Activated naive CD8-positive, alpha-beta T cell treated with anti-CD3 and anti-CD28 coated beads, Interleukin-2, amount 50 U/mL, for 24 hours (primary cell): ENCODE data around the gene WASF2.
A peak's percentile ranks its signal among the peaks of the same experiment; 100 is the strongest.

ENCODE experiments used
- ATAC-seq: fragments of 150-1000 bp; cut with Tn5 transposase; one replicate; pipeline ENCODE4 v1.10.0; 2021
- DNase-seq: peaks from one replicate; pipeline ENCODE4 v3.0.0; 2021
- H3K27ac Mint-ChIP-seq: one replicate; pipeline ENCODE4 v1.8.0; 2021; ENCODE audit warnings: mild to moderate bottlenecking, mixed read lengths
- H3K27me3 Mint-ChIP-seq: one replicate; pipeline ENCODE4 v1.8.0; 2021; ENCODE audit warnings: mixed read lengths
- H3K36me3 Mint-ChIP-seq: one replicate; pipeline ENCODE4 v1.8.0; 2021; ENCODE audit warnings: low read depth, mixed read lengths
- H3K4me1 Mint-ChIP-seq: one replicate; pipeline ENCODE4 v1.8.0; 2021; ENCODE audit warnings: mixed read lengths
- H3K4me3 Mint-ChIP-seq: one replicate; pipeline ENCODE4 v1.8.0; 2021; ENCODE audit warnings: mild to moderate bottlenecking, moderate library complexity, mixed read lengths
- H3K9me3 Mint-ChIP-seq: one replicate; pipeline ENCODE4 v1.8.0; 2021; ENCODE audit warnings: mixed read lengths

Gene WASF2

GRCh38 chr1:27372022-27372807 lies 117.8 kb downstream of the WASF2 start:
- Mint-ChIP-seq H3K9me3 (no peaks in the 10 kb centered on the region), H3K4me3 (no peak overlapping the region), H3K4me1 (peaks cover 11% of the 10 kb centered on the region), H3K36me3 (no peaks in the 10 kb centered on the region), H3K27ac (no peak overlapping the region), H3K27me3 (no peaks in the 10 kb centered on the region)
- DNase-seq (no peak), ATAC-seq (no peak)

DNA sequence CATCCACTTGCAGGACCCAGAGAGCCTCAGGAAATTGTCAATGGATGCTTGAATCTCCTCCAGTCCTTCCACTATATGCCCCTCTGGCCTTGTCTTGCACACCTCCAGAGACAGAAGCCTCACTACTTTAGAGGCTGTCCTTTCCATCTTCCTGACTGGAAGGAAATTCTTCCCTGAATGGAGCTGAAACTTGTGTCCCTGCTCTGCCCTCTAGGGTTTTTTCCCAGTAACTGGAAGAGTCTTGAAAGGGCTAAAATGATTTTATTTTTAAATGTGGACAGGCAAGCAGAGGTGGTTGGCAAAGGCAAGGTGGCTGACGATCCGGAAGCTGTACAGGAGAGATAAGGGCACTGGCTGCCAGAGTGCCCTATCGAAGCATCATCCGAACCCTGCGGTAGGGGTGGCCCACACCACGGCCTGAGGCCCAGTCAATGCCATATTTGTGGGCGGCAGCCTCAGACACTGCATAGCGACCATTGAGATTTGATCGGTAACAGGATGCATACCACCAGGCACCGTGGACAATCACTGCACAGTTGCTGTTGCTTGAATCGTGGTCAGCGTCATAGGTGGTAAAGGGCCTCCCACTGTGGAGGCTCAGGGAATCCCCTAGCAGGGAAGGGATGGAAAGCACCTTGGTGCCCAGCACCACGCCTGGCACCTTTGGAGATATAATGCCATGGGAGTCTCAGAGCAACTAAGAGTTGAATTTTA lies 120.9 kb downstream of the WASF2 start:
- H3K27ac Mint-ChIP-seq = no peak overlapping the region
- no peaks in the 10 kb centered on the region for H3K36me3 Mint-ChIP-seq
- H3K27me3 Mint-ChIP-seq = no peaks in the 10 kb centered on the region
- DNase-seq (no peak), ATAC-seq (no peak)
- H3K4me3 Mint-ChIP-seq = no peak overlapping the region
- no peaks in the 10 kb centered on the region for H3K9me3 Mint-ChIP-seq
- H3K4me1 Mint-ChIP-seq = peaks cover 31% of the 10 kb centered on the region

GRCh38 chr1:27367160-27367650 lies 122.8 kb downstream of the WASF2 start:
- no peak for ATAC-seq
- Mint-ChIP-seq H3K4me1 (peaks cover 31% of the 10 kb centered on the region), H3K27ac (no peak overlapping the region), H3K4me3 (peak overlapping the region; percentile 54), H3K9me3 (no peaks in the 10 kb centered on the region), H3K27me3 (no peaks in the 10 kb centered on the region), H3K36me3 (no peaks in the 10 kb centered on the region)
- DNase-seq = no peak

DNA sequence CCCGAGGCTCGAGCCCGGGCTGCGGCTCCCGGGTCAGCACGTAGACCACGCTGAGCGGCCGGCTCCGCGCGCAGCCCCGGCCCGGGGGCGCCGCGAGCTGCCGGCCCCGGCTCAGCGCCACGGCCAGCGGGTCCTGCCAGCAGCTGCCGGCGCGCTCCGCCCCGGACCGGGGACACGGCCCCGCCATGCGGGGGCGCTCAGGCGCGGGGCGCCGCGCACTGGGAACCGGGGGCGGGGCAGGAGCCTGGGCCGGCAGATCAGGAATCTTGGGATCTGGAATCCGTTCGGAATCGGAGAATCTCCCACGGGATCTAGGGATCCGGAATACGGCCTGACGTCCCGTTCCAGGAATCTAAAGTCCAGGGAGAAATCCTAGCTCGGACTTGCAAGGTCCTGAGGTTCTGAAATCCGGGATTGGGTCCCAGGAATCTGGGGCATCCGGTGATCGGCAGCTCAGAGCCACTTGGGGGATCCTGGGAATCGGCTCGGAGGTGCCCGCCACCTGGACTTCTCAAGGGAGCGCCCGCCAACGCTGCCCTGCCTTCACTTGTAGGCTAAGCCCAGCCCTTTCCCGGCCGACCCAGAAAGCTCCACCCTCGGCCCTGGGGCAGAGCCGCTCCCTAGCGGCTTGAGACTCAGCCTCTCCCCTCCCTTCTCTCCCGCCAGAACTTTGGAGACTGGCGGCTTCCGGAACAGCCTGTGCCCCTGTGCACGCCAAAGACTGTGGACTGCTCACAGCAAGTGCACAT lies 123.4 kb downstream of the WASF2 start, which contains the start of gene MAP3K6:
Gene MAP3K6, minus strand, starts transcription at position 551 of the 749 bp plus-strand sequence. Its CDS starts 364 bp downstream, at position 187.
- H3K4me1 Mint-ChIP-seq = peaks cover 29% of the 10 kb centered on the region
- H3K27me3 Mint-ChIP-seq = no peaks in the 10 kb centered on the region
- H3K36me3 Mint-ChIP-seq = no peaks in the 10 kb centered on the region
- H3K9me3 Mint-ChIP-seq = no peaks in the 10 kb centered on the region
- peak within 1 kb of the TSS; percentile 81 for H3K4me3 Mint-ChIP-seq
- DNase-seq = peak; percentile 52
- peak; percentile 27 for ATAC-seq
- H3K27ac Mint-ChIP-seq = peak within 1 kb of the TSS; percentile 55

GRCh38 chr1:27366113-27366410 lies 123.9 kb downstream of the WASF2 start:
- Mint-ChIP-seq H3K4me1 (peaks cover 29% of the 10 kb centered on the region), H3K27me3 (no peaks in the 10 kb centered on the region), H3K9me3 (no peaks in the 10 kb centered on the region), H3K36me3 (no peaks in the 10 kb centered on the region), H3K27ac (peak overlapping the region; percentile 55), H3K4me3 (peak overlapping the region; percentile 81)
- DNase-seq (peak; percentile 86), ATAC-seq (peak; percentile 74)

GRCh38 chr1:27365372-27366112 lies 124.4 kb downstream of the WASF2 start:
- Mint-ChIP-seq H3K27ac (peak overlapping the region; percentile 55), H3K36me3 (no peaks in the 10 kb centered on the region), H3K9me3 (no peaks in the 10 kb centered on the region), H3K4me1 (peaks cover 29% of the 10 kb centered on the region), H3K27me3 (no peaks in the 10 kb centered on the region), H3K4me3 (peak overlapping the region; percentile 81)
- peak; percentile 58 for ATAC-seq
- DNase-seq = peak; percentile 83

GRCh38 chr1:27364696-27365371 lies 125.1 kb downstream of the WASF2 start:
- ATAC-seq (no peak), DNase-seq (no peak)
- Mint-ChIP-seq H3K9me3 (no peaks in the 10 kb centered on the region), H3K27ac (no peak overlapping the region), H3K36me3 (no peaks in the 10 kb centered on the region), H3K4me1 (peaks cover 32% of the 10 kb centered on the region), H3K27me3 (peaks cover 2% of the 10 kb centered on the region), H3K4me3 (peak overlapping the region; percentile 81)

DNA sequence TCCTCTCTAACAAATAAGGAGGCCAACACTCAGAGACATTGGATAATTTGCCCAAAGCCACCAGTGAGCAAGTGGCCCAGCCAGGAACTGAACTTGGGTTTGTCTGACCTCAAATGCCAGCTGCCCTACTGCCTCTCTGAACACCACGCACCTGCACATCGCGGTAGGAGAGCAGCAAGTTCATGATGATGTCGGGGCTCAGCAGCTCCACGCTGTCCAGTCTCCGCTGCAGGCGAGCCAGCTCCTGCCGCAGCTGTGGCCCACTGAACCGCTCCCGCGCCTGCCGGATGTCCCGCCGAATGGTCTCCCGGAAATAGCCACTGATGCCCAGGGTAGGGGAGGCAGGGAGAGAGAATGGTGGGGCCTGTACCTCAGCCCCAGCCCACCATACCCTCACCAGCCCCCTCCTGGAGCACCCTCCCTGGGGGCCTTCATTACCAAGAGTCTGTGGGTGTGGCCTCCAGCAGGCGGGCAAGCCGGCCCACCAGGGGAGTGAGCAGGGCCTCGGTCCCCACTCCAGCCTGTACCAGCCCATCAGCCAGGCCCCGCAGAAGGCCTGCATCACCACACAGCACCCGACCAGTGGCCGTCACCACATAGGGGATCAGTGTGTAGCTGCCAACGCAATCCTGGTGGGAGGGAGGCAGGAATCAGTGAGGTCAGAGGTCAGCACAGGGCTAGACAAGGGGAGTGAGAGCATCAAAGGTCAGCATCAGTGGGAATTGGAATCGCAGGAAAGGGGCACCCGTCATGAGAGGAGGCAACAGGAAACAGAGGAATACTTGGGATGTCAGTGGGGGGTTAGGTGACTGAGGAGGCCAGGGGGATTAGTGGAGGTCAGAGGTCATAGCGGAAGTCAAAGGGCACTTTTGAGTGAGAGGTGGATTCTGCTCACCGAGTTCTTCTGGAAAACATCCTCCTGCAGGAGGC lies 125.9 kb downstream of the WASF2 start:
- ATAC-seq (no peak), DNase-seq (no peak)
- Mint-ChIP-seq H3K27ac (no peak overlapping the region), H3K4me1 (peaks cover 35% of the 10 kb centered on the region), H3K9me3 (no peaks in the 10 kb centered on the region), H3K36me3 (no peaks in the 10 kb centered on the region), H3K27me3 (peaks cover 3% of the 10 kb centered on the region), H3K4me3 (no peak overlapping the region)

DNA sequence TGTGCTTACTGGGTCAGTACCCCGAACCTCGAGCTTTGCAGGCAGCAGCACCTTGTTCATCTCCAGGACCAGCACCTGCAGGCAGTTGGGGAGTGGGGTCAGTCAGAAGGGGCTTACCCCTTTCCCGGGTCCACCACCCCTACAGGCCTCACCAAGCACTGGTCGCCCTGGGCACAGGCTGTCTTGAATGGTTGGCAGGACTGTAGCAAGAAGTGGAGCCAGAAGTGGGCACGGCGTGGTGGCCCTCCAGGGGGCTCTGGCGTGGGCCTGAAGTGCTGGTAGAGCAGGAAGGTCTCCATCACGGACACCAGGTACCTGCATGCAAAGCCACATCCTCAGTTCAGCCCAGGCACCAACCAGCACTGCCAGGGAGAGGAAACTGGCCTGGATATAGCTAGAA lies 128.4 kb downstream of the WASF2 start:
- Mint-ChIP-seq H3K27ac (no peak overlapping the region), H3K9me3 (no peaks in the 10 kb centered on the region), H3K27me3 (peaks cover 6% of the 10 kb centered on the region), H3K36me3 (no peaks in the 10 kb centered on the region), H3K4me3 (no peak overlapping the region), H3K4me1 (peaks cover 49% of the 10 kb centered on the region)
- ATAC-seq (no peak), DNase-seq (no peak)

DNA sequence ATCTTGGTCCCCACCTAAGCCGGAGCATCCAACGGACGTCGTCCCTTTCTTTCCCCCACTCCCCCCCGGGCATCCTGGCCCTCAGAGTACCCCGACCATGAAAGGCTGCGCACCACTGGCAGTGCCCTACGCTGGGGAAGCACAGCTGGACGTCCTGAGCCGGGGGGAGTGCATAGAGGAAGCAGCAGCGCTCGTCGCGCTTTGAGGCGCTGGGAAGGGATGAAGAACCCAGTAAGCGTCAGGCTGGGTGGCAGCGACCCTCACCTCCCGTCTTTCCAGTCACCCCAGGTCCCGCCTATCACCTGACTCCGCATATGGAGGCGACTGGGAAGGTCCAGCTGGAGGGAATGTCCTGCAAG lies 128.9 kb downstream of the WASF2 start:
- ATAC-seq (no peak), DNase-seq (no peak)
- H3K36me3 Mint-ChIP-seq = no peaks in the 10 kb centered on the region
- H3K27me3 Mint-ChIP-seq = peaks cover 6% of the 10 kb centered on the region
- H3K4me3 Mint-ChIP-seq = no peak overlapping the region
- H3K9me3 Mint-ChIP-seq = no peaks in the 10 kb centered on the region
- no peak overlapping the region for H3K27ac Mint-ChIP-seq
- peaks cover 54% of the 10 kb centered on the region for H3K4me1 Mint-ChIP-seq

- H3K36me3 Mint-ChIP-seq = no peaks in the 10 kb centered on the region
- no peak for ATAC-seq
- peak; percentile 35 for DNase-seq
- no peak overlapping the region for H3K27ac Mint-ChIP-seq
- peak overlapping the region; percentile 68 for H3K4me3 Mint-ChIP-seq
- H3K4me1 Mint-ChIP-seq = peaks cover 56% of the 10 kb centered on the region
- H3K27me3 Mint-ChIP-seq = peaks cover 6% of the 10 kb centered on the region
- H3K9me3 Mint-ChIP-seq = no peaks in the 10 kb centered on the region
These were observed 129.6 kb downstream of the WASF2 start for GRCh38 chr1:27360159-27361043.

DNA sequence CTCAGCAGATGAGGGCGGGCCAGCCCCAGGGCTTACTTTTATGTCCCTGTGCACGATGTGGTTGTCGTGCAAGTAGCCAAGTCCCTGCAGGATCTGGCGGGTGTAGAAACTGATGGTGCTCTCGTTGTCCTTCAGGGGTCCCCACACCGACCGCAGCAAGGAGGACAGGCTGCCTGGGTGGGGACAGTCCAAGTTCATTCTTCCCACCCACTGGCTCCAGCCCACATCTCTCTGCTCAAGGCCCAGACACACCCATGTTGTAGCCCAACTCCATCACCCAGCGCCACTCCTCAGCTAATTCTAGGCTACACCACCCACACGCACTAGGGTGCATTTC lies 130.2 kb downstream of the WASF2 start:
- peaks cover 53% of the 10 kb centered on the region for H3K4me1 Mint-ChIP-seq
- H3K9me3 Mint-ChIP-seq = no peaks in the 10 kb centered on the region
- H3K4me3 Mint-ChIP-seq = peak overlapping the region; percentile 68
- H3K27me3 Mint-ChIP-seq = peaks cover 6% of the 10 kb centered on the region
- H3K27ac Mint-ChIP-seq = no peak overlapping the region
- no peak for ATAC-seq
- DNase-seq = no peak
- no peaks in the 10 kb centered on the region for H3K36me3 Mint-ChIP-seq
